ENCODE results near the gene IHH. TPM values are rescaled to one million over a fixed set of nuclear protein-coding genes. Genes with fewer than 3 reads are reported as not detected.

The IHH gene
- total and polyA plus RNA-seq, 2 experiments from 2014 or later = 23.0 to 36.3 TPM

DNA sequence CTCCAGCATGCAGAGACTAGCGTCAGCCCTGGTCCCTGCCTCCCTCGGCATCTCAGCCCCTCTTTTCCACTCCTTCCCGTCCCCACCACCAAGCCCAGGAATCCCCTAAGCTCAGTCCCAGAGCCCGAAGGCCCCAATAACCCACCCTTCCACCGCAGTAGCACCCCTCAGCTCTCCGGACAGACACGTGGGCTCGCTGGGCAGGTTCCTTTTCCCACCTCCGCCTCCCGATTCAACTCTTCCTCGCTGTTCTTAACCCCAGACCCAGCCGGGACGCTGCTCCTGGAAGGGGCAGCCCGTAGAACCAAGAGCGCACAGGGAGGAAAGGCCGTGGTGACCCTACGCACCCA, 1.4 kb downstream of the IHH start:
- peak overlapping the region; percentile 72 for H3K4me3 ChIP-seq
- H3K4me2 ChIP-seq = peak overlapping the region; percentile 76
- peaks cover 74% of the 10 kb centered on the region for H3K27me3 ChIP-seq
- H3K9me2 ChIP-seq (replicated peaks; ENCODE audit: insufficient read depth) = no peaks in the 10 kb centered on the region
- no peaks in the 10 kb centered on the region for H3K4me1 ChIP-seq (ENCODE audit: insufficient read depth)
- H3K9me3 ChIP-seq (ENCODE audit: low read depth) = no peaks in the 10 kb centered on the region
- WGBS (ENCODE audit: low lambda C conversion rate, missing lambda C conversion rate) = 6% methylated on average over 17 of the region's 17 CpGs
- peak overlapping the region; percentile 61 for H3K27ac ChIP-seq
- H2AFZ ChIP-seq = no peak overlapping the region
- no peaks in the 10 kb centered on the region for H3K36me3 ChIP-seq (replicated peaks; ENCODE audit: insufficient read depth, low read depth)
- DNase-seq (ENCODE audit: low spot score) = no peak
- H4K20me1 ChIP-seq (ENCODE audit: insufficient read depth, poor library complexity, severe bottlenecking) = peaks cover 31% of the 10 kb centered on the region
- peaks cover 17% of the 10 kb centered on the region for H3K79me2 ChIP-seq
- TF ChIP-seq EZH2 (IDR thresholded peaks at IDR 0.05; ENCODE audit: borderline replicate concordance) (no peak), EZH2phosphoT487 (IDR thresholded peaks at IDR 0.05; ENCODE audit: low read depth, severe bottlenecking, unreplicated experiment) (no peak), CTCF (IDR thresholded peaks at IDR 0.05; ENCODE audit: poor library complexity) (no peak)

DNA sequence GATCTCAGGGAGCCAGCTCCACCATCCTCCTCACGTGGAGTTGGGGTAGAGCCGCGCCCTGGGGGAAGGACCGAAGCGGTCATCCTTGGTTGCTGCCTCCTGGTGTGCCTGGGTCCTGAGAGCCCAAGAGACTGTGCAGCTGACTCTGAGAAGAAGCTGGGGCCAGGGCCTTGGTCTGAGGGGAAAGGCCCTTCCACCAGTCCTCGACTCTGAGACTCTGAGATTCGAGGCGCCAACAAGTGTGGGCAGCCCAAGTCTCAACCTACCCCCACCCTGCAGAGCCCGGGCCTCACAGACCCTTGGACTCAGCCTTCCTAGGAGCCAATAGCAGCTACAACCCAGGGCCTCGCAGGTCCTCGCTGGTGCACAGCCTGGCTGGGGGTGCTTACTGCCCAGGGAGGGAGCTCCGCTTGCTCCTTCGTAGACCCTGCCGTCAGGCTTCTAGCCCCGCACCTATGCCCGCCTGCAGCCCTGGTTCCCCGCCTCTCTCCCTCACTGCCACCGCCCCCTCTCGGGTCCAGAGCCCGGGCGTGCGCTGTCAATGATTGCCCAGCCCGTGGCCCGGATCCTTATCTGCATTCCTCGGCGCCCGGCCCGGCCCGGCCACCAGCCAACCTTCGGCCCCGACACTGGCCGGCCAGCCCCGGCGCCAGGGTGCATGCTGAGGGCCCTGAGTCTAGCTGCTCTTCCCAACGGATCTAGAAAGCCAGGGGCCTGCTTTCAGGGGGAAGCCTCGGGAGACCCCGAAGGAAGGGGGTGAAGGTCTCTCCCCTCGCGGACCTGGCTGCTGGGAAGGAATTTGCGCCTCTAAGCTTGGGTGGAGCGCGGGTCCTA, 2.0 kb downstream of the IHH start:
- no peaks in the 10 kb centered on the region for H3K36me3 ChIP-seq (replicated peaks; ENCODE audit: insufficient read depth, low read depth)
- TF ChIP-seq EZH2 (IDR thresholded peaks at IDR 0.05; ENCODE audit: borderline replicate concordance) (peak; percentile 16), CTCF (IDR thresholded peaks at IDR 0.05; ENCODE audit: poor library complexity) (no peak), EZH2phosphoT487 (IDR thresholded peaks at IDR 0.05; ENCODE audit: low read depth, severe bottlenecking, unreplicated experiment) (peak; percentile 0)
- no peaks in the 10 kb centered on the region for H3K4me1 ChIP-seq (ENCODE audit: insufficient read depth)
- peak; percentile 88 for DNase-seq (ENCODE audit: low spot score)
- H3K9me2 ChIP-seq (replicated peaks; ENCODE audit: insufficient read depth) = no peaks in the 10 kb centered on the region
- H3K4me2 ChIP-seq = peak overlapping the region; percentile 76
- peaks cover 17% of the 10 kb centered on the region for H3K79me2 ChIP-seq
- peak overlapping the region; percentile 61 for H3K27ac ChIP-seq
- WGBS (ENCODE audit: low lambda C conversion rate, missing lambda C conversion rate) = 16% methylated on average over 42 of the region's 42 CpGs
- no peak overlapping the region for H2AFZ ChIP-seq
- H3K9me3 ChIP-seq (ENCODE audit: low read depth) = no peaks in the 10 kb centered on the region
- H4K20me1 ChIP-seq (ENCODE audit: insufficient read depth, poor library complexity, severe bottlenecking) = peaks cover 31% of the 10 kb centered on the region
- peak overlapping the region; percentile 72 for H3K4me3 ChIP-seq
- peaks cover 70% of the 10 kb centered on the region for H3K27me3 ChIP-seq

DNA sequence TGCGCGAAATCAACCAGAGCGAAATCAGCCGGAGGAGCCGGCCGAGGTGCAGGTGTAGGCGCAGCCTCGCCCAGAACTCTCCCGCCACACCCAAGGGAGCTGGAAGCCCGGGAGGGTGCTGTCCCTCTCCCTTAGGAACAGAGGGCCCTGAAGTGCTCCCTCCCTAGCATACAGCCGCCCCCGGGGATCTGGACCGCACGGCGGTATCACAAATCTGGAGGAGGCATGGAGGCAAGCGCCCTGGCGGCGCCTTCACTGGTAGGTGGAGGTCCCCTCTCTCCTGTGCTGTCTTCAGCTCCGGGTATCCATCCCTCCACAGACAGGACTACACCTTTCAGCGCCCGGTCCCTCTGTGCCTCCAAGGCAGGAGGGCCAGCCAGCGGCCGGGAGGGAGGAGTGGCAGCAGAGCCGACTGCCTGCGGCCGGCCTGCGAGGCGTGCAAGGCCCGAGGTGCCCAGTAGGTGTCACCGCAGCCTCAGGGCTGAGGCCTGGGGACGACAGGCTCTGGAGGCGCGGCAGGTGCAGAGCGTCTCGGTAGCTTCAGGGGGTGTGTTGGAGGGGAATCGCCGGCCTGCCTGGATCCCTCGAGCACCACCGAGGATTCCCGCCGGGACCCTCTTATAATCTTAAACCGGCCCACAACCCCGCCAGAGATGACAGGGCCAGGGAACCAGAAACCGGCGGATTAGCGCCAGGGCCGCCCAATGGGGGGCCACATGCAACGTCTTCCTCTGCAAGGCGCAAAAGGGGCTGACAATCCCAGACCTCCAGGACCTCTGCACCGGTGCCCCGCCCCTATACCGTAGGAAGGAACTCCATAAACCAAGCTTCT, 2.8 kb downstream of the IHH start:
- TF ChIP-seq EZH2 (IDR thresholded peaks at IDR 0.05; ENCODE audit: borderline replicate concordance) (no peak), CTCF (IDR thresholded peaks at IDR 0.05; ENCODE audit: poor library complexity) (peak; percentile 75), EZH2phosphoT487 (IDR thresholded peaks at IDR 0.05; ENCODE audit: low read depth, severe bottlenecking, unreplicated experiment) (peak; percentile 38)
- WGBS (ENCODE audit: low lambda C conversion rate, missing lambda C conversion rate) = 11% methylated on average over 52 of the region's 52 CpGs
- peaks cover 31% of the 10 kb centered on the region for H4K20me1 ChIP-seq (ENCODE audit: insufficient read depth, poor library complexity, severe bottlenecking)
- no peaks in the 10 kb centered on the region for H3K9me2 ChIP-seq (replicated peaks; ENCODE audit: insufficient read depth)
- DNase-seq (ENCODE audit: low spot score) = peak; percentile 88
- peaks cover 67% of the 10 kb centered on the region for H3K27me3 ChIP-seq
- H3K36me3 ChIP-seq (replicated peaks; ENCODE audit: insufficient read depth, low read depth) = no peaks in the 10 kb centered on the region
- H3K4me2 ChIP-seq = peak overlapping the region; percentile 76
- no peaks in the 10 kb centered on the region for H3K4me1 ChIP-seq (ENCODE audit: insufficient read depth)
- no peak overlapping the region for H3K27ac ChIP-seq
- peak overlapping the region; percentile 72 for H3K4me3 ChIP-seq
- no peaks in the 10 kb centered on the region for H3K9me3 ChIP-seq (ENCODE audit: low read depth)
- H2AFZ ChIP-seq = no peak overlapping the region
- H3K79me2 ChIP-seq = peaks cover 17% of the 10 kb centered on the region
